GM11168 (cell line): Measurements from ENCODE around the gene KLF11.

Source experiments
- in situ Hi-C: fragments of 300-500 bp; cut with MboI; formaldehyde crosslinking; loops from one replicate; pipeline ENCODE4 v1.12.0; 2022; ENCODE audit warnings: low sequenced_read_pairs; ENCODE audit not compliant: unreplicated experiment

The KLF11 gene

GRCh38 chr2:10058251-10059015 lies 15.1 kb downstream of the KLF11 start:
- in situ Hi-C loops: no loop called here

- in situ Hi-C loops: no loop called here
Measured at GRCh38 chr2:10059016-10059351, 15.6 kb downstream of the KLF11 start.

- in situ Hi-C loops: no loop called here
Measured at GRCh38 chr2:10059552-10060335, 16.4 kb downstream of the KLF11 start.

- in situ Hi-C loops: no loop called here
Measured at GRCh38 chr2:10061221-10061925, 18.0 kb downstream of the KLF11 start.

- in situ Hi-C loops: no loop called here
Measured at GRCh38 chr2:10062931-10063365, 19.6 kb downstream of the KLF11 start.

GRCh38 chr2:10063566-10063965 lies 20.2 kb downstream of the KLF11 start:
- in situ Hi-C loops: no loop called here

- in situ Hi-C loops: loop anchor here (5.0 kb wide), 2 partner anchors 42 to 352 kb away; no protein-coding TSS in a partner anchor
Measured at GRCh38 chr2:10064932-10065772, 21.8 kb downstream of the KLF11 start.

GRCh38 chr2:10065773-10066055 lies 22.4 kb downstream of the KLF11 start:
- in situ Hi-C loops: loop anchor here (5.0 kb wide), 2 partner anchors 42 to 352 kb away; no protein-coding TSS in a partner anchor

GRCh38 chr2:10067330-10067729 lies 24.0 kb downstream of the KLF11 start:
- in situ Hi-C loops: loop anchor here (5.0 kb wide), 2 partner anchors 40 to 350 kb away; no protein-coding TSS in a partner anchor

GRCh38 chr2:10067881-10068280 lies 24.5 kb downstream of the KLF11 start:
- in situ Hi-C loops: loop anchor here (5.0 kb wide), 2 partner anchors 39 to 349 kb away; no protein-coding TSS in a partner anchor

- in situ Hi-C loops: no loop called here
Measured at GRCh38 chr2:10071176-10071575, 27.8 kb downstream of the KLF11 start.

GRCh38 chr2:10071595-10071994 lies 28.2 kb downstream of the KLF11 start:
- in situ Hi-C loops: no loop called here

- in situ Hi-C loops: no loop called here
Measured at GRCh38 chr2:10072656-10073480, 29.5 kb downstream of the KLF11 start.

- in situ Hi-C loops: no loop called here
Measured at GRCh38 chr2:10073706-10074105, 30.4 kb downstream of the KLF11 start.

- in situ Hi-C loops: no loop called here
Measured at GRCh38 chr2:10075101-10075500, 31.8 kb downstream of the KLF11 start.

- in situ Hi-C loops: no loop called here
Measured at GRCh38 chr2:10075571-10076209, 32.3 kb downstream of the KLF11 start.

- in situ Hi-C loops: no loop called here
Measured at GRCh38 chr2:10076511-10076910, 33.2 kb downstream of the KLF11 start.

GRCh38 chr2:10076988-10077527 lies 33.7 kb downstream of the KLF11 start:
- in situ Hi-C loops: no loop called here
